Esophagus muscularis mucosa (tissue), 4 donors: ENCODE data around the gene GRK1. TPM values are rescaled to one million over a fixed set of nuclear protein-coding genes. Genes with fewer than 3 reads are reported as not detected.

Source experiments
- DNase-seq: peaks from one replicate; pipeline ENCODE4 v3.0.0-alpha.2; 2017; ENCODE audit errors: extremely low spot score
- H3K27ac ChIP-seq, 4 donors: fragments of 200-600 bp; sonication (generic); replicated peaks in 1 of 4; 1 replicate in 3 of 4; 2 replicates in 1 of 4; pipeline ENCODE4 v1.5.1; 2016 to 2019; ENCODE audit warnings: mild to moderate bottlenecking in 1 of 4
- H3K27me3 ChIP-seq, 4 donors: fragments of 200-600 bp; sonication (generic); one replicate each; pipeline versions ENCODE4 v1.5.1 to v1.6.0; 2016 to 2019
- H3K36me3 ChIP-seq, 4 donors: fragments of 200-600 bp; sonication (generic); one replicate each; pipeline ENCODE4 v1.5.1; 2016 to 2019
- H3K4me1 ChIP-seq, 4 donors: fragments of 200-600 bp; sonication (generic); one replicate each; pipeline ENCODE4 v1.5.1; 2016 to 2019
- H3K4me3 ChIP-seq, 4 donors: fragments of 200-600 bp; sonication (generic); 1 replicate in 2 of 4; 2 replicates in 2 of 4; pipeline ENCODE4 v1.5.1; 2016 to 2019; ENCODE audit warnings: mild to moderate bottlenecking in 4 of 4, moderate library complexity in 1 of 4
- H3K9me3 ChIP-seq, 4 donors: fragments of 200-600 bp; sonication (generic); 1 replicate in 3 of 4; 2 replicates in 1 of 4; pipeline ENCODE4 v1.5.1; 2016 to 2019
- CTCF ChIP-seq, 3 experiments: fragments of 200-600 bp in 2 of 3; fragments of 450-650 bp in 1 of 3; sonication (generic) in 2 of 3; IDR thresholded peaks; one replicate each; pipeline ENCODE4 v1.5.1; 2017 to 2019; ENCODE audit warnings: antibody characterized with exemption in 3 of 3, mild to moderate bottlenecking in 2 of 3, moderate library complexity in 1 of 3
- EP300 ChIP-seq: sonication (generic); formaldehyde crosslinking; IDR thresholded peaks from one replicate; pipeline ENCODE4 v1.6.1; 2017; ENCODE audit warnings: antibody characterized with exemption
- POLR2A ChIP-seq: fragments of 450-650 bp; IDR thresholded peaks from one replicate; pipeline ENCODE4 v1.6.1; 2017; ENCODE audit warnings: antibody characterized with exemption, moderate library complexity, mild to moderate bottlenecking, low read depth
- POLR2AphosphoS5 ChIP-seq, 2 donors: sonication (generic); formaldehyde crosslinking; IDR thresholded peaks; one replicate each; pipeline ENCODE4 v1.6.1; 2017; ENCODE audit warnings: antibody characterized with exemption in 2 of 2
- WGBS: methylation state at CpG from one replicate; pipeline ENCODE4 v1.1.5; 2018; 5-methylcytosine and 5-hydroxymethylcytosine counted together
- intact Hi-C: fragments of 100-400 bp; cut with DNase I; formaldehyde crosslinking; loops from one replicate; pipeline ENCODE4 v1.15.1; 2023
- total RNA-seq, 4 donors: library from RNA; depleted of rRNA; stranded (reverse); fragments of >200 nt; gene quantifications; one replicate each; pipeline versions ENCODE4 v1.1.0 to v1.2.1, GENCODE V29; 2016

The GRK1 gene
- total RNA-seq, 4 donors from 2014 or later = under 0.01 TPM; not detected in 3

- Histone ChIP-seq H3K27ac (no peak overlapping the region), H3K36me3 (peaks cover 0 to 3% (median 0%) of the 10 kb centered on the region in 4 donors), H3K9me3 (no peaks in the 10 kb centered on the region), H3K27me3 (no peaks in the 10 kb centered on the region), H3K4me1 (peaks cover 0 to 6% (median 0%) of the 10 kb centered on the region in 4 donors), H3K4me3 (no peak overlapping the region)
- WGBS = 71% methylated on average over 17 of the region's 17 CpGs
- no peak for DNase-seq
- TF ChIP-seq EP300 (no peak), POLR2AphosphoS5 (IDR thresholded peaks at IDR 0.05) (no peak), POLR2A (no peak), CTCF (IDR thresholded peaks at IDR 0.05) (no peak)
- intact Hi-C loops = no loop called here
Measured at GRCh38 chr13:113786262-113786841, 119.3 kb downstream of the GRK1 start.

Other genes starting within 250 kb of the GRK1 start
- 10 to 100 TPM in 2 of 4 donors, 1 to 10 TPM in 2; 6.9 to 26.2 (median 11.0) TPM for gene ADPRHL1, start 213.7 kb upstream of the GRK1 start, total RNA-seq
- 10 to 100 TPM; 13.6 to 32.5 (median 24.5) TPM for gene DCUN1D2, start 176.5 kb upstream of the GRK1 start, total RNA-seq
- gene TFDP1, start 82.5 kb upstream of the GRK1 start, total RNA-seq = 10 to 100 TPM; 30.7 to 42.2 (median 32.1) TPM
- gene ATP4B, start 9.0 kb upstream of the GRK1 start, total RNA-seq = not detected
- 10 to 100 TPM in 3 of 4 donors, 1 to 10 TPM in 1; 4.1 to 12.3 (median 10.7) TPM for gene TMEM255B, start 92.0 kb downstream of the GRK1 start, total RNA-seq
- 100 to 1,000 TPM; 241 to 459 (median 346) TPM for gene GAS6, start 196.9 kb downstream of the GRK1 start, total RNA-seq